Measurements from ENCODE around the gene IL15RA.

IL15RA gene

DNA sequence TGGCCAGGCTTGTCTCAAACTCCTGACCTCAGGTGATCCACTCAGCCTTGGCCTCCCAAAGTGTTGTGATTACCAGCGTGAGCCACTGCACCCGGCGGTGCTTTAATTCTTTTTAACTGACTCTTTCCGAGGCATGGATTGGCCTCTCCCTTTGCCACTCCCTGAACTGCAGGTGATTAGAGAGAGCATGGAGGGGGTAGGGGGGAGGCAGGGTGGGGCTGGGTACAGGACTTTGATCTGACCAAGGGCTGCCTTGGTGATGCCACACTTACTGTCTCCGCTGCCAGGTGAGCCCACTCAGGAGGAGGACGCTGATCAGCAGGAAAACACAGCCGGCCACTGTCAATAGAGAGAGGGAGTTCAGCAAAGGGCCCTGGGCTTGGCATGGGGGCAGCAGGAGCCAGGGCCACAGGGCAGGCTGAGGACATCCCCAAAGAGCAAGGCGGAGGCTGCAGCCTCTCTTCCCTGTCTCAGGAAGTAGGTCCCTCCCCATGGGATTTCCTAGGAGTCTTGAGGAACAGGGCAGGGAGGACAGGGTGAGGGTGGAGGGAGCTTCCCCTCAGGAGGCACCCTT is 40.5 kb upstream of the IL15RA start:
- TF ChIP-seq GABPA (IDR thresholded peaks at IDR 0.05; ENCODE audit: low read depth) (no peak), POLR2AphosphoS5 (IDR thresholded peaks at IDR 0.05; ENCODE audit: low read depth) (no peak), SPI1 (IDR thresholded peaks at IDR 0.05; ENCODE audit: borderline replicate concordance, low read depth) (no peak)
- TF ChIP-seq, protein P1, sequence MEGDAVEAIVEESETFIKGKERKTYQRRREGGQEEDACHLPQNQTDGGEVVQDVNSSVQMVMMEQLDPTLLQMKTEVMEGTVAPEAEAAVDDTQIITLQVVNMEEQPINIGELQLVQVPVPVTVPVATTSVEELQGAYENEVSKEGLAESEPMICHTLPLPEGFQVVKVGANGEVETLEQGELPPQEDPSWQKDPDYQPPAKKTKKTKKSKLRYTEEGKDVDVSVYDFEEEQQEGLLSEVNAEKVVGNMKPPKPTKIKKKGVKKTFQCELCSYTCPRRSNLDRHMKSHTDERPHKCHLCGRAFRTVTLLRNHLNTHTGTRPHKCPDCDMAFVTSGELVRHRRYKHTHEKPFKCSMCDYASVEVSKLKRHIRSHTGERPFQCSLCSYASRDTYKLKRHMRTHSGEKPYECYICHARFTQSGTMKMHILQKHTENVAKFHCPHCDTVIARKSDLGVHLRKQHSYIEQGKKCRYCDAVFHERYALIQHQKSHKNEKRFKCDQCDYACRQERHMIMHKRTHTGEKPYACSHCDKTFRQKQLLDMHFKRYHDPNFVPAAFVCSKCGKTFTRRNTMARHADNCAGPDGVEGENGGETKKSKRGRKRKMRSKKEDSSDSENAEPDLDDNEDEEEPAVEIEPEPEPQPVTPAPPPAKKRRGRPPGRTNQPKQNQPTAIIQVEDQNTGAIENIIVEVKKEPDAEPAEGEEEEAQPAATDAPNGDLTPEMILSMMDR (IDR thresholded peaks at IDR 0.05; ENCODE audit: insufficient read depth, low read length): no peak
- TF ChIP-seq, protein P2, sequence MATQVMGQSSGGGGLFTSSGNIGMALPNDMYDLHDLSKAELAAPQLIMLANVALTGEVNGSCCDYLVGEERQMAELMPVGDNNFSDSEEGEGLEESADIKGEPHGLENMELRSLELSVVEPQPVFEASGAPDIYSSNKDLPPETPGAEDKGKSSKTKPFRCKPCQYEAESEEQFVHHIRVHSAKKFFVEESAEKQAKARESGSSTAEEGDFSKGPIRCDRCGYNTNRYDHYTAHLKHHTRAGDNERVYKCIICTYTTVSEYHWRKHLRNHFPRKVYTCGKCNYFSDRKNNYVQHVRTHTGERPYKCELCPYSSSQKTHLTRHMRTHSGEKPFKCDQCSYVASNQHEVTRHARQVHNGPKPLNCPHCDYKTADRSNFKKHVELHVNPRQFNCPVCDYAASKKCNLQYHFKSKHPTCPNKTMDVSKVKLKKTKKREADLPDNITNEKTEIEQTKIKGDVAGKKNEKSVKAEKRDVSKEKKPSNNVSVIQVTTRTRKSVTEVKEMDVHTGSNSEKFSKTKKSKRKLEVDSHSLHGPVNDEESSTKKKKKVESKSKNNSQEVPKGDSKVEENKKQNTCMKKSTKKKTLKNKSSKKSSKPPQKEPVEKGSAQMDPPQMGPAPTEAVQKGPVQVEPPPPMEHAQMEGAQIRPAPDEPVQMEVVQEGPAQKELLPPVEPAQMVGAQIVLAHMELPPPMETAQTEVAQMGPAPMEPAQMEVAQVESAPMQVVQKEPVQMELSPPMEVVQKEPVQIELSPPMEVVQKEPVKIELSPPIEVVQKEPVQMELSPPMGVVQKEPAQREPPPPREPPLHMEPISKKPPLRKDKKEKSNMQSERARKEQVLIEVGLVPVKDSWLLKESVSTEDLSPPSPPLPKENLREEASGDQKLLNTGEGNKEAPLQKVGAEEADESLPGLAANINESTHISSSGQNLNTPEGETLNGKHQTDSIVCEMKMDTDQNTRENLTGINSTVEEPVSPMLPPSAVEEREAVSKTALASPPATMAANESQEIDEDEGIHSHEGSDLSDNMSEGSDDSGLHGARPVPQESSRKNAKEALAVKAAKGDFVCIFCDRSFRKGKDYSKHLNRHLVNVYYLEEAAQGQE (IDR thresholded peaks at IDR 0.05; ENCODE audit: insufficient replicate concordance, low read depth): no peak
- no peaks in the 10 kb centered on the region for H3K27me3 ChIP-seq (ENCODE audit: insufficient read depth, poor library complexity, severe bottlenecking)
- no peak overlapping the region for H3K27ac ChIP-seq (replicated peaks)
- no peak for DNase-seq (ENCODE audit: low read depth in 1 of 2, low spot score in 1 of 2)
- H3K4me3 ChIP-seq (replicated peaks; ENCODE audit: insufficient read depth, low read length): no peak overlapping the region

DNA sequence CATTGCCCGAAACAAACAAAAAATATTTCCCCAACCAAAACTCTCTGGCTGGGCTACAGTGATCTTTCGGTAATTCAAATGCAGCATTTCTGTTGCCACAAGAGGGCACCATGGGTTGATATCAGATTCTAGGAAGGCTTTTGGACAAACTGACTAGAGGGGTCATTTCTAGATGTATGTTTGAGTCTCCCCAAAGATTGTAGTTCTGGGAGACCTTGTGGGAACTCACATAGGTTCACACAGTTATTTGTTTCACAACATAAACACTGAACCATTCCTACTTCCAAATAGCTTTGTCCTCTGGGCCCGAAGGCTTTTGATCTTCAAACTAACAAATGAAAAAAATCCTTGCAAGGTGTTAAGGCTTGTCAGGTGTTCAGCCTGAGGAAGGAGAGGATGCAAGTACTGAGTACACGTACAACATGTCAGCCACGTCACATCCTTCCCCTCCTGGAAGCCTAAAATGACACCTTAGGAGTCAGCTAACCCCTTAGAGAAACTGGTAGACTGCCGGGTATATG is 37.0 kb upstream of the IL15RA start:
- Histone ChIP-seq H3K27ac (replicated peaks) (no peak overlapping the region), H3K4me3 (replicated peaks; ENCODE audit: insufficient read depth, low read length) (no peak overlapping the region), H3K27me3 (ENCODE audit: insufficient read depth, poor library complexity, severe bottlenecking) (no peaks in the 10 kb centered on the region)
- peak in 1 of 2 experiments; percentile 26 for DNase-seq (ENCODE audit: low read depth in 1 of 2, low spot score in 1 of 2)
- TF ChIP-seq, protein P1 (IDR thresholded peaks at IDR 0.05; ENCODE audit: insufficient read depth, low read length): peak; percentile 11
- TF ChIP-seq GABPA (IDR thresholded peaks at IDR 0.05; ENCODE audit: low read depth): no peak

DNA sequence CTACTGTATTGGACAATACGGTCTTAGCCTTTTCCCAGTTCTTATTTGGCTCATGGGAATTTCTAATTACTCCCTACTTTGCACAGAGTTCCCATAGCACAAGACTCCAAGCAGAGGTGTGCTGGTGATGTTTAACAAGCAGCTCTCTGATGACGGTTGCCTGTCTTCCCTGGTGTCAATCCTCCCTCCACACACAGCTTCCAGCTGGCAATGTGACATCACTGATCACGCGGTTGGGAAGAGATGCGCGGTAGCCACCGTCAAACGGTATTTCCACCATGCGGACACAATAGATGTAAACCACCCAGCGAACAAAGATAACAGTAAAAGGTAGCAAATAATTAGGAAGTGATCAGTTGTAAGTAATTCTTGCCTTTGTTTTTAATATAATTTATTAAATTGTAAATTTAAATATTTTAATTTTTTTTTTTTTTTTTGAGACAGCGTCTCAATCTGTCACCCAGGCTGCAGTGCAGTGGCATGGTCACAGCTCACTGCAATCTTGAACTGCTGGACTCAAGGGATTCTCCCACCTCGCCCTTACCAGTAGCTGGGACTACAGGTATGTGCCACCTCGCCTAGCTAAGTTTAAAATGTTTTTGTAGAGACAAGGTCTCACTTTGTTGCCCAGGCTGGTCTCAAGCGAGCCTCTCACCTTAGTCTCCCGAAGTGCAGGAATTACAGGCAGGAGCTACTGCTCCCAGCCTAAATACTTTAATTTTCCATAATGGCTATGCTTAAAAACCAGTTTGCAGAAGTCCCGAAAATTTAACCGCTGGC is 36.3 kb upstream of the IL15RA start:
- DNase-seq (ENCODE audit: low read depth in 1 of 2, low spot score in 1 of 2): no peak
- Histone ChIP-seq H3K27ac (replicated peaks) (no peak overlapping the region), H3K4me3 (replicated peaks; ENCODE audit: insufficient read depth, low read length) (no peak overlapping the region), H3K27me3 (ENCODE audit: insufficient read depth, poor library complexity, severe bottlenecking) (no peaks in the 10 kb centered on the region)
- no peak for TF ChIP-seq POLR2AphosphoS5 (IDR thresholded peaks at IDR 0.05; ENCODE audit: low read depth)
- TF ChIP-seq GABPA (IDR thresholded peaks at IDR 0.05; ENCODE audit: low read depth): no peak
- TF ChIP-seq, protein P1 (IDR thresholded peaks at IDR 0.05; ENCODE audit: insufficient read depth, low read length): no peak
- no peak for TF ChIP-seq SPI1 (IDR thresholded peaks at IDR 0.05; ENCODE audit: borderline replicate concordance, low read depth)

DNA sequence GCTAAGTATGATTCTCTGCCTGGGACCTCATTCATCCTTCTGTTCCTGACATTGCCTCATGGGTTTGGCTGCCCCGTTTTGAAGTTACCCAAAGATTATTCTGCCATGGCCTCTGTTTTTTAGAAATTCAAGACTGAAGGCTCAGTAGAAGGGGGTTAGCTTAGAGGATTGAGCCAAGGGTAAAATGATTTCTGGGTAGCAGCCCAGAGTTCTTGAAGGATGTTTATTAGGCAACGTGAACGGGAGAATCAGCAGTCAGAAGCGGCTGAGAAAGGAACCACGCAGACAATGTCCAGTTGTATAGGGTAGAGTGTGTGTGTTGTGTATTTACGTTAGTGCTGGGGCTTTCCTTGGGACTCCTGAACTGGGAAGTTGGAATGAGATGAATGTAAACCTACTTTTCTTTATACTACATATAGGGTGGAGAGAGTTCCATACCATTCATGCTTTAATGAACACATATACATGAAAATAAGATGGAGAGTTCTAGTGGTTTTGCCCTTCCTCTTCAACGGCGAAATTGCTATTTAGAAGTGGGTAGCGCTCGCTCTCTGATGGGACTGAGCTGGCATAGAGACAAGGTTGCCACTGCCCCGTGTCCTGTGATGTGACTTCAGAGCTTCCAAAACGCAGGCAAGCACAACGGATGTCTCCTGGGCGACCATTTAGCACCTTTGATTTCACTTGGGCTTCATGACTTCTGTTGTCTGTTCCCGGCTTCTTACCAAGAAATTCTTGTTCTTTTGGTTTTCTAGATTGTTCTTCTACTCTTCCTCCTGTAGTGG is 35.0 kb upstream of the IL15RA start:
- DNase-seq (ENCODE audit: low read depth in 1 of 2, low spot score in 1 of 2): no peak
- no peak overlapping the region for H3K4me3 ChIP-seq (replicated peaks; ENCODE audit: insufficient read depth, low read length)
- no peak overlapping the region for H3K27ac ChIP-seq (replicated peaks)
- no peak for TF ChIP-seq POLR2AphosphoS5 (IDR thresholded peaks at IDR 0.05; ENCODE audit: low read depth)
- TF ChIP-seq SPI1 (IDR thresholded peaks at IDR 0.05; ENCODE audit: borderline replicate concordance, low read depth): no peak
- TF ChIP-seq, protein P2 (IDR thresholded peaks at IDR 0.05; ENCODE audit: insufficient replicate concordance, low read depth): no peak
- TF ChIP-seq GABPA (IDR thresholded peaks at IDR 0.05; ENCODE audit: low read depth): no peak
- TF ChIP-seq, protein P1 (IDR thresholded peaks at IDR 0.05; ENCODE audit: insufficient read depth, low read length): no peak
- H3K27me3 ChIP-seq (ENCODE audit: insufficient read depth, poor library complexity, severe bottlenecking): no peaks in the 10 kb centered on the region
